Left renal pelvis (tissue), 4 donors: Measurements from ENCODE around the gene CALML6. TPM values are rescaled to one million over a fixed set of nuclear protein-coding genes. Genes with fewer than 3 reads are reported as not detected.
"Not testable (repeated sequence)": the region's sequence is repeated elsewhere in the genome, so short reads cannot be mapped to it uniquely, and the experiment has no call there.

Experiments used
- DNase-seq, 4 donors: peaks; one replicate each; pipeline ENCODE4 v3.0.0-alpha.2; 2013; ENCODE audit warnings: low read depth in 4 of 4, low spot score in 3 of 4
- polyA plus RNA-seq, 4 donors: library from polyadenylated mRNA; unstranded; fragments of 120-200 nt; gene quantifications; one replicate each; pipeline ENCODE4 v1.2.1, GENCODE V29; 2013; ENCODE audit not compliant: insufficient read length in 4 of 4

The CALML6 gene
- polyA plus RNA-seq, 4 donors: 0.18 to 1.2 (median 0.42) TPM

- DNase-seq: no peak
Measured at GRCh38 chr1:1922956-1923833, 8.1 kb downstream of the CALML6 start.

GRCh38 chr1:1924386-1924785 lies 9.3 kb downstream of the CALML6 start:
- no peak for DNase-seq

GRCh38 chr1:1924849-1925248 lies 9.8 kb downstream of the CALML6 start:
- DNase-seq: no peak

GRCh38 chr1:1925437-1926345 lies 10.6 kb downstream of the CALML6 start:
- no peak for DNase-seq

GRCh38 chr1:1926346-1926811 lies 11.3 kb downstream of the CALML6 start:
- DNase-seq: no peak

- DNase-seq: no peak
Measured at GRCh38 chr1:1926886-1927660, 12.0 kb downstream of the CALML6 start.

- DNase-seq: no peak
Measured at GRCh38 chr1:1927751-1928150, 12.7 kb downstream of the CALML6 start.

- no peak for DNase-seq
Measured at GRCh38 chr1:1928231-1929101, 13.4 kb downstream of the CALML6 start.

GRCh38 chr1:1929102-1929638 lies 14.1 kb downstream of the CALML6 start:
- no peak for DNase-seq

- DNase-seq: no peak
Measured at GRCh38 chr1:1929639-1930545, 14.8 kb downstream of the CALML6 start.

GRCh38 chr1:1934848-1935247 lies 19.8 kb downstream of the CALML6 start:
- not testable (repeated sequence) for DNase-seq

- no peak for DNase-seq
Measured at GRCh38 chr1:1937061-1937460, 22.0 kb downstream of the CALML6 start.

- DNase-seq: no peak
Measured at GRCh38 chr1:1937549-1938275, 22.7 kb downstream of the CALML6 start.

- no peak for DNase-seq
Measured at GRCh38 chr1:1938276-1938573, 23.2 kb downstream of the CALML6 start.

- DNase-seq: no peak
Measured at GRCh38 chr1:1938613-1939295, 23.7 kb downstream of the CALML6 start.

GRCh38 chr1:1939296-1940122 lies 24.4 kb downstream of the CALML6 start:
- DNase-seq: no peak

GRCh38 chr1:1940123-1940425 lies 25.0 kb downstream of the CALML6 start:
- DNase-seq: no peak
